HG02852 (cell line): ENCODE measurements around the gene TERC.
"Not testable (repeated sequence)": the region's sequence is repeated elsewhere in the genome, so short reads cannot be mapped to it uniquely, and the experiment has no call there.

Experiments used
- ATAC-seq: cut with Tn5 transposase; IDR thresholded peaks from one replicate; pipeline ENCODE4 v1.9.1; 2021; ENCODE audit warnings: mild to moderate bottlenecking, moderate library complexity; ENCODE audit not compliant: unreplicated experiment

The TERC gene

GRCh38 chr3:169772305-169772896 is 7.5 kb upstream of the TERC start:
- peak; percentile 13 for ATAC-seq

DNA sequence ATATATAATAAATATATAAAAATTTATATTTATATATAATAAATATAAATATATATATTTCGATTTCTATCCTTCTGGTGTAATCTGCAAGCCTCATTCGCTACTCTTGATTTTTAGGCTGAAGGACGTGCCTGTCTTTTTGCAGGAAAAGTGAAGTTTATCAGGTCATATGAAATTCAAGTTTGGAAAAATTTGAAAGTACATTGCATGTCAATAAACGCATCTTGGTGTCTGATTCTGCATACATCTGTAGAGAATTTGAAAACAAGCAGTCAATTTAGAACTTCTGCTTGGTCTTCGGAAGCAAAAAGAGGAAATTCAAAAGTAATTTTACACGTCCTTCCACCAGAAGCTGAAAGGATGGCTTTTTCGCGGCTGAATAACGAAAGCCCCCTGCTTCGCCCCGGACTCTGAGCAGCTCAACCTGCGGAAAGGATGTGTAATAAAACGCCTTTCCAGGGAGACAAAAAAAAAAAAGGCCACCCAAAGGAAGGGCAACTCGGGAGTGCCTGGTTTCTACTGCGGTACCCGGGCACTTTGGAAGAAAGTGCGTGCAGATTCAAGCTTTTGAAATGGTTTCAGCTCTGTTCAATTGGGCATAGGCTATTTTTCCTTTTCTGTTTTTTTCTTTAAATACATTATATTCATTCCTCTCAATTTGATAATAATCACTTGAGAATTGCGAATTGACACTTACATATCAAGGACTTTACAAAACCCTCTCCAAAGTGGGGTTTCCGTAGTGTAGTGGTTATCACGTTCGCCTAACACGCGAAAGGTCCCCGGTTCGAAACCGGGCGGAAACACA is 6.8 kb upstream of the TERC start:
- no peak for ATAC-seq

DNA sequence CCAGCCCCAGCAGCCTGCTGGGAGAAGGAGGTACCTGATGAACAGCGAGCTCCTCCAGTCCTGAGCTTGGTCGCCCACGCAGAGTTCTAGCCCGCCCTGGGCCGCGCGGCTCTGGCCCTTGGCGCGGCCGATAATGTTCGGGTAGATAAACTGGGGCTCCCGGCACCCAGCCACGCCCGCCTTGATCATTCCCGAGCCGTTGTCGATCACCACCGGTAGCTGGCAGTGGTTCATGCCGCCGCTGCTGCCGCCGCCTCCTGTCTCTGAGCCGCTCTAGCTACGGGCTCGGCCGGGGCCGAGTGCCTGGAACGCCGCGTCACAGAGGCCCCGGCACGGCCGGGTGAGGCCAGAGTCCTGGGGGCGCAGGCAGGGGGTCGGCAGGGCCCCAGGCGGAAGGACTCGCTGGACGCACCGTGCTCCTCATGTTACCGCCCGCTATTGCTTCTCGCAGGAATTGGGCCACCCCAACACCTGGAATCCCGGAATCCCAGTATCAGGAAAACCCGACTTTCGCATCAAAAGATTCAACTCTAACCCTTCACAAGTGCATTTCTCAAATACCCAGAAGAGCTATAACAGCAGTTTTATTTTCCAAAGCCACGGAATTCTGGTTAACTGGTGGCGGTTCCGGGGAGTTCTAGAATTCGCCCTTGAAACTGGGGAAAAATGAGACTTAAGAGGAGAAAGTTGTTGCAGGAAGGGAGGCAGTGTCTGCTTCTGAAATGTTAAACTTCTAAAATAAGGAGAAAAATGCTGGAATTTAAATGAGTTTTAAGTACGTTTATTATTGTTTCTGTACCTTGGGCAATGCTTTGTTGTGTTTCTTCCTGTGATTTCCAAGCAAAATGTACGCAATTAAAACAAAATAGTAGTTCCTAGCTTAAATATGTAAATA is 4.7 kb upstream of the TERC start, which contains the start of gene ACTRT3:
ACTRT3 (minus strand) TSS at position 275 of the 895 bp plus-strand sequence; CDS start at position 234, 41 bp downstream.
- ATAC-seq, result peak; percentile 20

- ATAC-seq, result peak; percentile 40
These were observed 463 bp downstream of the TERC start for GRCh38 chr3:169764312-169764881.

GRCh38 chr3:169760479-169760878 is 4.4 kb downstream of the TERC start:
- no peak for ATAC-seq

GRCh38 chr3:169759256-169759655 is 5.6 kb downstream of the TERC start:
- peak; percentile 43 for ATAC-seq

DNA sequence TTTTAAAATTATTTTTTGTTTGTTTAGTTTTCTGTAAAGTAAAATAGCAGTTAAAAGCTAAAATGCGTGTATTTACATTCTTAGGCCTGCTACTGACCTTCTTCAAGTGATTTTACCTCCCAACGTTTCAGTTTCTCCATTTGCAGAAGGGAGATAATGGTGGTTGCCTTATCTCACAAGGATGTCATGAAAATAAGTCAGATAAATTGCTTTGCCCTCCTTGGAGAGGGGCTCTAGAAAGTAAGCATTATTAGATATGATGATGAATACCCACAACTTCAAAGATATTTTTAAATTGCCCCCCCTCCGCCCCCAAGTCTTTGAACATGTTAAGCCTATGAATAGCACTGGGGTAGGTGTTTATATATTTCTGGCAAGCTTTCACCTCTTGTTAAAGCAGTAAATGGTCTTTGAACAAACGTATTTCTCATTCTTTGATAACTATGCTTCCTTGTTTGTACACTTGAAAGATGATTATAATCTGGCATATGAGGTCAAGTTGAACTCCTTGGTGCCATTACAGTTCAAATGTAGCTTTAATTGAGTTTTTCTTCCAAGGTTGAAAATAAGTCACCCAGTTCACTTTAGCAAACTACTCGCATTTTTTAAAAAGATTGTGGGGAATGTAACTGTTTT is 6.4 kb downstream of the TERC start:
- ATAC-seq, result no peak

- ATAC-seq, result no peak
These were observed 9.4 kb downstream of the TERC start for GRCh38 chr3:169755488-169755887.

DNA sequence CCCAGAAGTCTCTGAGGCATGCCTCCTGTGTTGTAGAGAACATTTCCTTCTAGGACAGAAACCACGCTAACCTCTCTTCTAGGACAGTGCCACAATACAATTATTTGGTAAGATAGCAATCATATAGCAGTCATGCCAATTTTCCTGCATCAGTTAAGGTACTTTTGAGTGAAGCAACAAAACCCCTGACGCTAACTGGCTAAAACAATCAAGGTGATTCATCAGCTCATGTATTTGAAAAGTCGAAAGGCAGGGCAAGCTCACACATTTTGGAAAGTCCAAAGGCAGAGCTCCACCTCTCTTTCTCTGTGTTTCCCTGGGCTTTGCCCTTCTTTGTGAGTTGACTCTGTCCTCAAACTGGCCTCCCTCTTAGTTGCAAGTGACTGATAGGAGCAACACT is 10.1 kb downstream of the TERC start:
- ATAC-seq, result no peak

DNA sequence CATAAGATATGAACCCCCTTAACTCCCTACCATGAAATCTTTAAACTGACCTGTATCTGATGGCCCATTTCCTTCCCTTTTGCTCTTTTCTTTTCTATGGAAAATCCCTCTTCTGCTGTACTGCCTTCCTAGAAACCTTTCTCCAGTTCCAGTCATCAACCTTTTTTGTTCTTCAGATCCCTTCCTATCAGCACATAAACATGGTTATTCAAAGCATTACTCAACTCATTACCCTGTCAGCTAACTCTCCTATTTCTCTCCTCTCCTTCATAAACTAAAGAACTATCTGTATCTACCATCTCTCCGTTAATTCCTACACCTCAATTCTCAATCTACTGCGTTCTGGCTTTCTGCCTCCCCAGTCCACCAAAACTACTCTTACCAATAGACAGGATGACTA is 13.0 kb downstream of the TERC start:
- no peak for ATAC-seq

- no peak for ATAC-seq
These were observed 14.2 kb downstream of the TERC start for GRCh38 chr3:169750665-169751064.

GRCh38 chr3:169748670-169749069 is 16.2 kb downstream of the TERC start:
- no peak for ATAC-seq

DNA sequence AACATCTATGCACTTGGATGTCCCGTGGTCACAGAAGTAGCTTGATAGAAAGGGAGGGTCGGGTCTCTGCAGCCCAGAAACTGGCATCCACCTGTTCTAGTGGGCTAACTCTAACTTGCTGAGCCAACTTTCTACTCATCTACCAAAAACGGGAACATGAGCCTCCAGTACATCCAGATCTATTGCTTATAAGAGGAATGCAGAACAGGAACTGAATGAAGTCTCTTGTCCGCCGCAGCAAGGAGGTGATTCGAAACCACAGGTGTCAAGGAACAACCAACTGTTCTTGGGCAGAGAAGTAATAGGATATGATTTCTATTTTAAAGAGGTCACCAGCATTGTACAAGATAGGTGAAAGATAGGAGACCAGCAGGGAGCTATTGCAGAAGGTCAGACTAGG is 17.9 kb downstream of the TERC start:
- ATAC-seq, result no peak

GRCh38 chr3:169744366-169745054 is 20.4 kb downstream of the TERC start:
- no peak for ATAC-seq

- no peak for ATAC-seq
These were observed 25.8 kb downstream of the TERC start for GRCh38 chr3:169739067-169739466.

GRCh38 chr3:169731857-169732256 is 33.0 kb downstream of the TERC start:
- not testable (repeated sequence) for ATAC-seq

- no peak for ATAC-seq
These were observed 42.1 kb downstream of the TERC start for GRCh38 chr3:169722724-169723123.

DNA sequence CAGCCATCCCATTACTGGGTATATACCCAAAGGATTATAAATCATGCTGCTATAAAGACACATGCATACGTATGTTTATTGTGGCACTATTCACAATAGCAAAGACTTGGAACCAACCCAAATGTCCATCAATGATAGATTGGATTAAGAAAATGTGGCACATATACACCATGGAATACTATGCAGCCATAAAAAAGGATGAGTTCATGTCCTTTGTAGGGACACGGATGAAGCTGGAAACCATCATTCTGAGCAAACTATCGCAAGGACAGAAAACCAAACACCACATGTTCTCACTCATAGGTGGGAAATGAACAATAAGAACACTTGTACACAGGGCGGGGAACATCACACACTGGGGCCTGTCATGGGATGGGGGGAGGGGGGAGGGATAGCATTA is 46.4 kb downstream of the TERC start:
- ATAC-seq, result not testable (repeated sequence)
